ENCODE data around the gene PRICKLE3. TPM values are rescaled to one million over a fixed set of nuclear protein-coding genes. Genes with fewer than 3 reads are reported as not detected.
"Not testable (repeated sequence)": the region's sequence is repeated elsewhere in the genome, so short reads cannot be mapped to it uniquely, and the experiment has no call there.

Gene PRICKLE3
- total RNA-seq, 4 donors from 2014 or later: 18.8 to 58.9 (median 33.4) TPM

- intact Hi-C loops (cut with DNase I; ENCODE audit: low total_unique reads): no loop called here
- DNase-seq (ENCODE audit: low spot score in 2 of 2): no peak
- no peak for TF ChIP-seq POLR2A (IDR thresholded peaks at IDR 0.05)
- TF ChIP-seq CTCF (IDR thresholded peaks at IDR 0.05): no peak
- WGBS, 2 donors: 89 to 97% methylated on average over 7 to 8 of the region's 8 CpGs
- no peak overlapping the region for H3K4me3 ChIP-seq (ENCODE audit: low read depth, poor library complexity, severe bottlenecking)
Observed at GRCh38 chrX:49147282-49147681, 38.9 kb downstream of the PRICKLE3 start.

- DNase-seq (ENCODE audit: low spot score in 2 of 2); intact Hi-C loops (cut with DNase I; ENCODE audit: low total_unique reads); H3K4me3 ChIP-seq (ENCODE audit: low read depth, poor library complexity, severe bottlenecking): not testable (repeated sequence)
- WGBS, 2 donors: 66 to 67% methylated on average over 7 of the region's 7 CpGs
Observed at GRCh38 chrX:49143154-49143553, 43.0 kb downstream of the PRICKLE3 start.

- H3K4me3 ChIP-seq (ENCODE audit: low read depth, poor library complexity, severe bottlenecking); DNase-seq (ENCODE audit: low spot score in 2 of 2); intact Hi-C loops (cut with DNase I; ENCODE audit: low total_unique reads): not testable (repeated sequence)
- 43 to 56% methylated on average over 9 of the region's 9 CpGs for WGBS, 2 donors
Observed at GRCh38 chrX:49142264-49142663, 43.9 kb downstream of the PRICKLE3 start.

GRCh38 chrX:49139713-49140112 is 46.5 kb downstream of the PRICKLE3 start:
- intact Hi-C loops (cut with DNase I; ENCODE audit: low total_unique reads): no loop called here
- H3K4me3 ChIP-seq (ENCODE audit: low read depth, poor library complexity, severe bottlenecking): no peak overlapping the region
- no peak for TF ChIP-seq POLR2A (IDR thresholded peaks at IDR 0.05)
- no peak for TF ChIP-seq CTCF (IDR thresholded peaks at IDR 0.05)
- no peak for DNase-seq (ENCODE audit: low spot score in 2 of 2)
- 86 to 87% methylated on average over 4 of the region's 4 CpGs for WGBS, 2 donors

GRCh38 chrX:49137492-49137891 is 48.7 kb downstream of the PRICKLE3 start:
- 79 to 100% methylated on average over 1 of the region's 1 CpG for WGBS, 2 donors
- intact Hi-C loops (cut with DNase I; ENCODE audit: low total_unique reads): no loop called here
- no peak for DNase-seq (ENCODE audit: low spot score in 2 of 2)
- TF ChIP-seq CTCF (IDR thresholded peaks at IDR 0.05): no peak
- no peak for TF ChIP-seq POLR2A (IDR thresholded peaks at IDR 0.05)
- no peak overlapping the region for H3K4me3 ChIP-seq (ENCODE audit: low read depth, poor library complexity, severe bottlenecking)

GRCh38 chrX:49133759-49134158 is 52.4 kb downstream of the PRICKLE3 start:
- no peak for DNase-seq (ENCODE audit: low spot score in 2 of 2)
- no peak overlapping the region for H3K4me3 ChIP-seq (ENCODE audit: low read depth, poor library complexity, severe bottlenecking)
- 83 to 100% methylated on average over 1 of the region's 1 CpG for WGBS, 2 donors
- intact Hi-C loops (cut with DNase I; ENCODE audit: low total_unique reads): no loop called here
- TF ChIP-seq CTCF (IDR thresholded peaks at IDR 0.05): no peak

- H3K4me3 ChIP-seq (ENCODE audit: low read depth, poor library complexity, severe bottlenecking); intact Hi-C loops (cut with DNase I; ENCODE audit: low total_unique reads); DNase-seq (ENCODE audit: low spot score in 2 of 2): not testable (repeated sequence)
- WGBS, 2 donors: 93 to 94% methylated on average over 7 of the region's 7 CpGs
Observed at GRCh38 chrX:49132275-49132674, 53.9 kb downstream of the PRICKLE3 start.
